HCT116 (cell line): Measurements from ENCODE around the gene PPP4R2.

Source experiments
- EZH2 ChIP-seq: fragments of 200-600 bp; sonication (generic); IDR thresholded peaks from 2 replicates; pipeline ENCODE4 v1.6.1; 2017; ENCODE audit warnings: antibody characterized with exemption, mixed run types
- SRF ChIP-seq: IDR thresholded peaks from 2 replicates; pipeline ENCODE4 v1.6.1; 2012; ENCODE audit warnings: low read depth
- TF ChIP-seq, protein P1 (sequence below), 3 experiments: fragments of 200-600 bp in 1 of 3; sonication (generic) in 1 of 3; IDR thresholded peaks in 2 of 3; conservative IDR thresholded peaks in 1 of 3; 2 replicates each; pipeline ENCODE4 v1.5.1; 2012 to 2017; ENCODE audit warnings: low read depth in 2 of 3, low read length in 2 of 3, antibody characterized with exemption in 1 of 3, borderline replicate concordance in 1 of 3, control low read depth in 1 of 3, mild to moderate bottlenecking in 1 of 3, mixed read lengths in 1 of 3, mixed run types in 1 of 3, moderate library complexity in 1 of 3; ENCODE audit not compliant: insufficient read depth in 1 of 3

DNA sequence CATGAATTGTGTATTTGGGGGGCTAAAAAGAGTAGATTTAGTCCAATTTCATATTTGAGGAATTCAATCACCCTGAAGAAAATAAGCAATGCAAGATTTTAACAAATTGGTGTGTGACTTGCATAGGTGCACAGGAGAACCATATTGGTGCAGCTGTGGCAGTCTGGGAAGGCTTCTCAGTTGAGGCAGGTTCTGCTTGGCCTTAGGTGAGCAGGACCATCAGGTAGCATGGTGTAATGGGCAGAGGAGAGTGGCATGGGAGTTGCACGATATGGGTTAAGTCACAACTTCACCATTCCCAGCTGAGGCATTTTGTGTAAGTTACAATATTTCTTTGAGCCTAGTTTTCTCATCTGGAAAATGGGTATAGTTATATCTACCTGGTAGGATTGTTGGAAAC lies 75.3 kb downstream of the PPP4R2 start:
- TF ChIP-seq EZH2 (no peak), SRF (no peak)
- TF ChIP-seq, protein P1, sequence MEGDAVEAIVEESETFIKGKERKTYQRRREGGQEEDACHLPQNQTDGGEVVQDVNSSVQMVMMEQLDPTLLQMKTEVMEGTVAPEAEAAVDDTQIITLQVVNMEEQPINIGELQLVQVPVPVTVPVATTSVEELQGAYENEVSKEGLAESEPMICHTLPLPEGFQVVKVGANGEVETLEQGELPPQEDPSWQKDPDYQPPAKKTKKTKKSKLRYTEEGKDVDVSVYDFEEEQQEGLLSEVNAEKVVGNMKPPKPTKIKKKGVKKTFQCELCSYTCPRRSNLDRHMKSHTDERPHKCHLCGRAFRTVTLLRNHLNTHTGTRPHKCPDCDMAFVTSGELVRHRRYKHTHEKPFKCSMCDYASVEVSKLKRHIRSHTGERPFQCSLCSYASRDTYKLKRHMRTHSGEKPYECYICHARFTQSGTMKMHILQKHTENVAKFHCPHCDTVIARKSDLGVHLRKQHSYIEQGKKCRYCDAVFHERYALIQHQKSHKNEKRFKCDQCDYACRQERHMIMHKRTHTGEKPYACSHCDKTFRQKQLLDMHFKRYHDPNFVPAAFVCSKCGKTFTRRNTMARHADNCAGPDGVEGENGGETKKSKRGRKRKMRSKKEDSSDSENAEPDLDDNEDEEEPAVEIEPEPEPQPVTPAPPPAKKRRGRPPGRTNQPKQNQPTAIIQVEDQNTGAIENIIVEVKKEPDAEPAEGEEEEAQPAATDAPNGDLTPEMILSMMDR (IDR thresholded peaks at IDR 0.05 in 2 of 3, conservative IDR thresholded peaks at IDR 0.05 in 1 of 3; ENCODE audit: borderline replicate concordance in 1 of 3, insufficient read depth in 1 of 3, low read depth in 2 of 3, low read length in 2 of 3) = no peak
